ENCODE measurements around the gene POLE. TPM values are rescaled to one million over a fixed set of nuclear protein-coding genes. Genes with fewer than 3 reads are reported as not detected.

Gene POLE
- total RNA-seq, 1 experiment from 2014 or later, result 147 TPM

DNA sequence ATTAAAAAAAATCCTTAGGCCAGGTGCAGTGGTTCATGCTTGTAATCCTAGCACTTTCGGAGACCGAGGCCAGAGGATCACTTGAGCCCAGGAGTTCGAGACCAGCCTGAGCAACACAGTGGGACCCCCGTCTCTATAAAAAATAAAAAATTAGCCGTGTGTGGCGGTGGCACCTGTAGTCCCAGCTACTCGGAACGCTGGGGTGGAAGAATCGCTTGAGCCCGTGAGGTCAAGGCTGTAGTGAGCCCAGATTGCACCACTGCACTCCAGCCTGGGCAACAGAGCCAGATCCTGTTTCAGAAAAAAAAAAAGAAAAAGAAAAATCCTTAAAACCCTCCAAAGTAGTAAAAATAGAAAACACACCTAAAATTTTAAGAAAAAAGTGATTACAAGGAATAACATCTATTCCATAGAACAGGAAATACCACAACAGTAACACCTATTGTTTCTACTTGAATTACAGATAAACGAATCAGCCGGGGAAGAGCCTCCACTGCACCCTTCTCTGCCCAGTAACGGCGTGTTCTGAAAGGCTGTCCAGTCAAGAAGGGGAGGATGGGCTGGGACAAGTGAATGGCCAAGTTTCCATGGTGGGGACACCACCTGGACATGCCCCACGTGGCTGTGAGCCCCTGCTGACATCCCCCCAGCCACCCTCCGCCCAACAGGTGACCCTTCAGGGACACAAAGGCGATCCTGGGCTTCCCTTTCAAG is 17.8 kb downstream of the POLE start:
- Histone ChIP-seq H2BK20ac (ENCODE audit: low read depth, low read length, poor library complexity, severe bottlenecking) (no peak overlapping the region), H3K4ac (ENCODE audit: low read depth, low read length) (no peak overlapping the region), H2BK15ac (ENCODE audit: low read depth, low read length) (no peak overlapping the region), H4K20me1 (ENCODE audit: control insufficient read depth, insufficient read depth, insufficient read length) (no peaks in the 10 kb centered on the region), H2BK5ac (ENCODE audit: insufficient read length, low read length) (no peak overlapping the region), H3K79me1 (ENCODE audit: insufficient read depth, low read depth, low read length, poor library complexity, severe bottlenecking) (no peaks in the 10 kb centered on the region), H3K79me2 (ENCODE audit: insufficient read depth, low read length) (no peaks in the 10 kb centered on the region), H2AK5ac (ENCODE audit: insufficient read length, low read length) (no peak overlapping the region), H3K56ac (ENCODE audit: insufficient read length, low read depth, low read length) (no peak overlapping the region), H3T11ph (ENCODE audit: low read length) (no peak overlapping the region), H3K9me3 (ENCODE audit: control insufficient read depth, low read depth, low read length) (no peaks in the 10 kb centered on the region), H3K23ac (ENCODE audit: insufficient read length, low read depth, low read length) (no peak overlapping the region), H4K8ac (replicated peaks; ENCODE audit: insufficient read length, low read depth, low read length) (no peak overlapping the region), H3K4me1 (ENCODE audit: insufficient read depth, low read length) (no peaks in the 10 kb centered on the region), H2BK120ac (ENCODE audit: low read depth, low read length, poor library complexity, severe bottlenecking) (no peak overlapping the region), H2BK12ac (ENCODE audit: insufficient read length, low read depth, low read length) (no peak overlapping the region), H4K91ac (ENCODE audit: insufficient read length, low read depth, low read length) (no peak overlapping the region), H3K18ac (ENCODE audit: insufficient read length, low read depth, low read length) (no peak overlapping the region), H3K27me3 (ENCODE audit: insufficient read depth, low read length) (no peaks in the 10 kb centered on the region), H3K9ac (ENCODE audit: extremely low read depth, insufficient read length, low read length) (no peak overlapping the region), H3K23me2 (ENCODE audit: insufficient read length, low read depth, low read length, poor library complexity, severe bottlenecking) (no peaks in the 10 kb centered on the region), H3K27ac (ENCODE audit: insufficient read length, low read depth, low read length) (no peak overlapping the region), H2AFZ (ENCODE audit: low read length) (no peak overlapping the region), H4K5ac (ENCODE audit: insufficient read length, low read depth, low read length) (no peak overlapping the region), H3K14ac (ENCODE audit: insufficient read depth, low read length) (no peak overlapping the region), H3K4me2 (ENCODE audit: insufficient read depth, insufficient read length, low read length) (no peak overlapping the region)
- WGBS (ENCODE audit: extremely low coverage, insufficient read length, low lambda C conversion rate), result no CpG with 5 or more reads among the region's 17 CpGs
- TF ChIP-seq, protein P1, sequence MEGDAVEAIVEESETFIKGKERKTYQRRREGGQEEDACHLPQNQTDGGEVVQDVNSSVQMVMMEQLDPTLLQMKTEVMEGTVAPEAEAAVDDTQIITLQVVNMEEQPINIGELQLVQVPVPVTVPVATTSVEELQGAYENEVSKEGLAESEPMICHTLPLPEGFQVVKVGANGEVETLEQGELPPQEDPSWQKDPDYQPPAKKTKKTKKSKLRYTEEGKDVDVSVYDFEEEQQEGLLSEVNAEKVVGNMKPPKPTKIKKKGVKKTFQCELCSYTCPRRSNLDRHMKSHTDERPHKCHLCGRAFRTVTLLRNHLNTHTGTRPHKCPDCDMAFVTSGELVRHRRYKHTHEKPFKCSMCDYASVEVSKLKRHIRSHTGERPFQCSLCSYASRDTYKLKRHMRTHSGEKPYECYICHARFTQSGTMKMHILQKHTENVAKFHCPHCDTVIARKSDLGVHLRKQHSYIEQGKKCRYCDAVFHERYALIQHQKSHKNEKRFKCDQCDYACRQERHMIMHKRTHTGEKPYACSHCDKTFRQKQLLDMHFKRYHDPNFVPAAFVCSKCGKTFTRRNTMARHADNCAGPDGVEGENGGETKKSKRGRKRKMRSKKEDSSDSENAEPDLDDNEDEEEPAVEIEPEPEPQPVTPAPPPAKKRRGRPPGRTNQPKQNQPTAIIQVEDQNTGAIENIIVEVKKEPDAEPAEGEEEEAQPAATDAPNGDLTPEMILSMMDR (conservative IDR thresholded peaks at IDR 0.05), result no peak
- H3K27ac Mint-ChIP-seq, result peak overlapping the region in 1 of 3 experiments; percentile 69; a peak in 2 of 7 replicates
- H3K4me1 Mint-ChIP-seq, result no peaks in the 10 kb centered on the region
- no peak for DNase-seq
- no peaks in the 10 kb centered on the region for H3K27me3 Mint-ChIP-seq (ENCODE audit: low read depth)
- peaks cover 59 to 91% (median 90%) of the 10 kb centered on the region in 3 experiments for H3K36me3 Mint-ChIP-seq (ENCODE audit: insufficient read depth in 1 of 3, low read depth in 3 of 3)
- H3K9me3 Mint-ChIP-seq, result no peaks in the 10 kb centered on the region
- H3K4me3 Mint-ChIP-seq, result no peak overlapping the region

Data from H9 (cell line).